DMS153 treated with DMSO at 0.1 percent for 48 hours (cell line): ENCODE data around the gene COL7A1.
"Not testable (repeated sequence)": the region's sequence is repeated elsewhere in the genome, so short reads cannot be mapped to it uniquely, and the experiment has no call there.

Experiments used
- DNase-seq: peaks from one replicate; lab custom pipeline; 2025; ENCODE audit not compliant: unreplicated experiment; lab: John Stamatoyannopoulos, UW

Gene COL7A1

DNA sequence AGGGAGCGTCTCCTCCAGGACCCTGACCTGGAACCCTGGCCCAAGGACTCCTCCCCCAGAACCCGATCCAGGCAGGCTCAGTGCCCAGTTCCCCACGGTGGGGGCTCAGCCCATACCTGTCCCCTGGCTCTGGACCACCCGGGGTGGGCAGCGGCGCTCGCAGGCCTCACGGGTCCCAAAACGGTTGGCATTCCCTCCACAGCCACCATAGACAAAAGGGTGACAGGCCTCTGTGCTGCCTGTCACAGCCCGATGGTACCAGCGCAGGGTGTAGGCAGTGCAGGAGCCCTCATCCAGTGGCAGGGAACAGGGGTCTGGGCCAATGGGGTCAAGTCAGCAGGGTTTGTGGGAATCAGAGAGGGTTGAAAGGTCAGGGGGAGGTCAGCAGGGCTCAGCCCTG is 30.5 kb downstream of the COL7A1 start:
- no peak for DNase-seq

GRCh38 chr3:48564022-48564421 is 31.1 kb downstream of the COL7A1 start:
- DNase-seq: no peak

GRCh38 chr3:48563382-48563918 is 31.7 kb downstream of the COL7A1 start, which contains the start of gene UCN2:
TSS of gene UCN2 (minus strand) at chr3:48563781. CDS start at chr3:48563124, 657 bp downstream.
- DNase-seq: no peak

- no peak for DNase-seq
Measured at GRCh38 chr3:48562367-48563095, 32.6 kb downstream of the COL7A1 start.

- DNase-seq: no peak
Measured at GRCh38 chr3:48561045-48561736, 33.9 kb downstream of the COL7A1 start.

DNA sequence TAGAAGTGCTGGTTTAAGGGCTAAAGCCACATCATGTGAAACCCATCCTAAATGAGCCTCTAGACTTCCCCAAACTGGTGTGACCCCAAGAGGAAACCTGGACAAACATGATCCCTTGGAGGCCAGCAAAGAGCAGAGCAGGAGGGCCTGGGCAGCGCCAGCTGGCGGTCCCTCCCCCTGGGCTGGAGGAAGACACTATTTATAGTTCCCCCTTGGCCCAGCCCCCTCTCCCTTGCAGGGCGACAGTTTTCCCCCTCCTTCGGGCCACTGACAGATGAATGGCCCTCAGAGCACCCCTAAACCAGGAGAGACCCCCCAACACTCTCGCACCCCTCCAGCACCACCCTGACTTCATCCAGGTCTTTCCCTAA is 34.5 kb downstream of the COL7A1 start:
- DNase-seq: no peak

GRCh38 chr3:48558493-48559134 is 36.5 kb downstream of the COL7A1 start:
- DNase-seq: no peak

- peak; percentile 84 for DNase-seq
Measured at GRCh38 chr3:48556796-48557626, 38.1 kb downstream of the COL7A1 start, which contains the start of gene PFKFB4. TSS of gene PFKFB4 (minus strand) at chr3:48556803. CDS start at chr3:48556777, 26 bp downstream.

DNA sequence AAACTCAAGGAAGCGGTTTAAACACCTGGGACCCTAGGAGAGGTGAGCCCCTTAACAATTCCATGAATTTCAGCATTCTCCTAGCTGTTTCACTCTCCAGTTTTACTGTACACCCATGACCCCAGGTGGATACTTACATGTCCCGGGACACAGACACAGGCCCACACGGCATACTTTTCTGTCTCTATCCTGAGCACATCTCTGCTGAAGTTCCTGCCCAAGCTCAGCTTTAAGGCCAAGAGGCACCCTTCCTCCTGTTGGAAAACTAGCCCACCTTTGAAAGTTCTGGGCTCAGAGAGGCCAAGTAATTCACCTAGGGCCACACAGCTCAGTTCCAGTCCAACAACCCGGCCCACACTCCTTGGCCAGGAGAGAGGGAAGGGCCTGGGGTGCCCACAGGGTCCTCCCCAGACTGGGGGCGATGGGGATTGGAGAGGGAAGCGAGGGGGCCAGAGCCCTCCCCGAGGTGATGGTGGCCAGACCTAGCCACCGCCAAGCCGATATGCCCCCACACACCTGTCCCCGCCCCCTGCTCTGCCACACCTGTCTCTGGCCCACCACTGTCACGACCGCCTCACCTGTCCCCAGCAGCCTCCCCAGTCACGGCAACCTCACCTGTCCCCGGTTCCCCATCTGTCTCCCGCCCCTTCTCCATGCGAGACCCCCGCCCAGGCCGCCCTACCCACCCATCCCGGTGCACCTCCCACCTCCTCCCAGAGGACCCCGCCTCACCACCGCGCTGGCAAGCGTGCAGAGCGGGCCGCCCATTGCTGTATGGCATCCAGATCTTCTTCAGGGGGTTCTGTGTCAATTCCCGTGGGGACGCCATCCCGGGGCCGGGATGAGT is 39.0 kb downstream of the COL7A1 start:
- DNase-seq: no peak

- no peak for DNase-seq
Measured at GRCh38 chr3:48555231-48555948, 39.7 kb downstream of the COL7A1 start.

GRCh38 chr3:48553886-48554845 is 41.0 kb downstream of the COL7A1 start:
- no peak for DNase-seq

DNA sequence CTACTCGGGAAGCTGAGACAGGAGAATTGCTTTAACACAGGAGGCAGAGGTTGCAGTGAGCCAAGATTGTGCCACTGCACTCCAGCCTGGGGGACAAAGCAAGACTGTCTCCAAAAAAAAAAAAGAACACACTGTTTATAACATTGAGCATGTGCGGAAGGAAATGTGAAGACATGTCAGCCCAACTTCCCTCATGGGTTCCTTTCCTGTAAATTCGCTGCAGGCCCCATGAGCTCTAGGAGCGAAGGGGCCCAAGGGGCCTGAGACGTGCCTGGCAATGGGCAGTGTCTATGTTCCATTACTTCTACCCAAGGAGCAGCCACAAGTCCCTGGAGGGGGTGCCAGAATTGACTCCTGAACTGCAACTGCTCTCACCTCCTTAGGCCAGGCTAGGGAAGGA is 41.8 kb downstream of the COL7A1 start:
- DNase-seq: no peak

DNA sequence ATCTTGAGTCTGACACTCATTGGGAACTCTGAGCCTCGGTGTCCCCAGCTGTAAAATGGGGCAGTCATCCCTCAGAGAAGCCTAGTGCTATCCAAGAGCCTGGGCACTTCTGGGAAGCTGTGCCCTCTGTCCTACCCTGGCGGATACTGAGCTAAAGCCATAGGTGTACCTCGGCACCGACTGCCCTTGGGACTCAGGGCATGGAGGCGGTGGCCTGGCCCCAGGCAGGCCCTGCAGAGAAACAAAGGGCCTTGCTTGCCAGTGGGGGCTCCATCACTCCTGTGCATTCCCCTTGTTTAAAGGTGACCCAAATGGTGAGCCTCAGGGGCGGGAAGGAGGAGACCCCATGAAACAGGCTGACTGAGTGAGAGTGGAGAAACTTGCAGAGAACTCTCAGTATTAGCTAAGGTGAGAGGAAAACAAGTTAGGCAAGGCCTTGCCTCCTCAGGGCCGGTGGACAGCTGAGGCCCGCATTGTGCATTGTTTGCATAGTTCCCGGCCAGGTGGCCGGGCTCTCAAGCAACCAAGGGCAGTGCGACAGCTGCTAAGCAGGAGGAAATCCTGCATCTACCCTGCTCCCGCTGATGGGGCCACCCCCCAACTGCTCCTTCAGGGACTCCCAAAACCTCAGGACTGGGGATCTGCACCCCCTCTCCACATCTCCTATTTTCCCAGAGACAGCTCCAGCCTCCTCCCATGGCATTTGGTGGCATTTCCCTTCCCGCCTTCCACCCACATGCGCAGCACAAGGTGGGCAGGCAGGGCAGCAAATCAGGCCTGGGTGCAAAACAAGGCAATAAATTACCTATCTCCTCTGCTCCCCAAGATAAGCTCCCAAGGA is 42.8 kb downstream of the COL7A1 start:
- DNase-seq: no peak

GRCh38 chr3:48551651-48552050 is 43.5 kb downstream of the COL7A1 start:
- DNase-seq: not testable (repeated sequence)

DNA sequence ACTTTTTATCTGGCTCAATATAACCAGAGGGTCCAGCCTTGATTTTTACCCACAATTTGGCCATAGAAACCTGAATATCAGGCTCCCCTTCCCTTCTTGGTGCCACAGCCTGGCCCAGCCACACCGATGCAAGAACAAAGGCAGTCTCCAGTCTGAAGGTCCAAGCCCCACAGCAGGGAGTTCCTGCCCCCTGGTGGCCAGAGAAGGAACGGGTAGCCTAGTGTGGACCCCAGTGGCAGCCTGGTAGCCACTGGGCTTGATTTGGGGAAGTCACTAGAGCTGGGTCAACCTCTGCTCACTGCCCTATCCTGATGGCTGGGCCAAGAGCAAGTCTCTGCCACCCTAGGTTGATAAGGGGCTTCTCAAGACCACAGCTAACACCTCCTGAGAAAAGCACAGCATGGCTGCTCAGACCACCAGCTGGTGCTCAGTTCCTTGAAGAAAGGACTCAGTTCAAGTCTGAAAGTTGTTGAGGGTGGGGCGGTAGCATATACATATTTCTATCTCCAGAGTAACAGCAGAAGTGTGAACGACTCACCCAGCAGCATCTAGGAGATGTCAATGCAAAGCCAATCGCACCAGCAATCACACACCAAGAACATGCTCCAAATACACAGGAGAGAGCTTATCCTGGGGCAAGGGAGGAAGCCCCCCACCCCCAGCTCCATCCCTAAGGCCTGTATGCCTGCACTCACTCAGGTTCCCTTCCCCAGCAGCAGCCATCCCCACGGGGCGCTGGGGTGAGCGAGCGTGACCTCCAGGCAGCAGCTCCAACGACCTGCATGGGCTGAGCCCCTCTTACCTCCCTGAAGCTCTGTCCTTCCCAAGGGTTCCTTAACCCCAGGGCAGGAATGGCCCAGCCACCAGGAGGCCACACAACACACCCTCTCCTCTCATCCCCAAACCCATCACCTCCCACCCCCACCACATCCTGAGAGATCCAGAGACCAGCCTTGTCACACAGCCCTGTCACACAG is 46.1 kb downstream of the COL7A1 start:
- DNase-seq: peak; percentile 20

- DNase-seq: no peak
Measured at GRCh38 chr3:48548126-48548525, 47.0 kb downstream of the COL7A1 start.
